ENCODE measurements around the gene REEP6. TPM values are rescaled to one million over a fixed set of nuclear protein-coding genes. Genes with fewer than 3 reads are reported as not detected.
"Not testable (repeated sequence)": the region's sequence is repeated elsewhere in the genome, so short reads cannot be mapped to it uniquely, and the experiment has no call there.

REEP6 gene
- total RNA-seq, 2 experiments from 2014 or later, result 2.2 to 2.8 TPM

DNA sequence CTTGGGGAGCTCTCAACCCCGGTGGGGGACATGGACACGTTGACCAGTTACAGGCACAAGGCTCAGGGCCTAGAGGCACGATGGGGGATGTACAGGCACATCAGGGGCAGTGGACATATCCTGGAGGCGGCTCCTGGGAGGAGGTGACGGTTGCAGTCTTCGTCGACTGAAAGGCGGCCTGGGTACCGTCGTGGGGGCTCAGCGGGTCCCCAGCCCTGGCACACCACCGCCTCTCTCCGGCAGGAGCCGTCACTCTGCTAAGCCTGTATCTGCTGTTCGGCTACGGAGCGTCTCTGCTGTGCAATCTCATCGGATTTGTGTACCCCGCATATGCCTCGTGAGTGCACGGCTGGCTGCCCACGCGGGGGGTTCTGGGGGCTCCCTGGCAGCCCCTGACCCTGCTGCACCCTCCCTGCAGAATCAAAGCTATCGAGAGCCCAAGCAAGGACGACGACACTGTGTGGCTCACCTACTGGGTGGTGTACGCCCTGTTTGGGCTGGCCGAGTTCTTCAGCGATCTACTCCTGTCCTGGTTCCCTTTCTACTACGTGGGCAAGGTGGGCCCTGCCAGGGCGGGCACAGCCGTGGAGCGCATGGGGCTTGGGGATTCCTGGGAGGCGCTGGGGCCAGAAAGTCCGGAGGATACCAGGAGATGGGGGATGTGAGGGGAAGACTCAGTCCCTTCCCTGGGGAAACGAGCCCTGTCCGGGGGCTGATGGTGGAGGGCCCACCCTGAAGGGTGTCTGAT is 4.2 kb downstream of the REEP6 start:
- POLR2A ChIA-PET, result no interaction called here
- Mint-ChIP-seq H3K4me3 (no peak overlapping the region), H3K9me3 (no peaks in the 10 kb centered on the region), H3K27me3 (peaks cover 14% of the 10 kb centered on the region), H3K4me1 (peaks cover 5% of the 10 kb centered on the region), H3K36me3 (no peaks in the 10 kb centered on the region), H3K27ac (no peak overlapping the region)
- ATAC-seq (ENCODE audit: low read depth), result no peak
- DNase-seq, result no peak

DNA sequence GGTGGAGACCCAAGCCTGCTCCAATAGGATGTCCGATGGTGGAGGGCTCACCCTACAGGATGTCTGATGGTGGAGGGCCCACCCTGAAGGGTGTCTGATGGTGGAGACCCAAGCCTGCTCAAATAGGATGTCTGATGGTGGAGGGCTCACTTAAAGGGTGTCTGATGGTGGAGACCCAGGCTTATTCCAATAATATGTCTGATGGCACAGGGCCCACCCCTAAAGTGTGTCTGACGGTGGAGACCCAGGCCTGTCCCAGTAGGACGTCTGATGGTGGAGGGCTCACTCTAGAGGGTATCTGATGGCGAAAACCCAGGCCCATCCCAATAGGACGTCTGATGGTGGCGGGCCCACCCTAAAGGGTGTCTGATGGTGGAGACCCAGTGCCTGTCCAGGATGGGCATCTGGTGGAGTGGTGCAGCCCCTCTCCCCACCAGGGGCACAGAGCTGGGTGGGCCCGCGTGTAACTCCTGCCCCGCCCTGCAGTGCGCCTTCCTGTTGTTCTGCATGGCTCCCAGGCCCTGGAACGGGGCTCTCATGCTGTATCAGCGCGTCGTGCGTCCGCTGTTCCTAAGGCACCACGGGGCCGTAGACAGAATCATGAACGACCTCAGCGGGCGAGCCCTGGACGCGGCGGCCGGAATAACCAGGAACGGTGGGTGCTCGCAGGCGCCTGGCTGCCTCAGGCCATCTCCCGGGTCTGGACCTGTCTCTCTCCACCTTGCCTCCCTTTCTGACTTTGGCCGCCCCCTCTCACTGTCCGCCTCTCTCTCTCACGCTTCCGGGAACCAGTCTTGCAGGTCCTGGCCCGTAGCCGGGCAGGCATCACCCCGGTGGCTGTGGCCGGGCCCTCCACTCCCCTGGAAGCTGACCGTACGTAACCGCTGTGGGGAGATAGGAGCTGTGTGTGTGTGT is 5.1 kb downstream of the REEP6 start:
- no peak for ATAC-seq (ENCODE audit: low read depth)
- peaks cover 12% of the 10 kb centered on the region for H3K27me3 Mint-ChIP-seq
- POLR2A ChIA-PET, result no interaction called here
- H3K4me3 Mint-ChIP-seq, result no peak overlapping the region
- no peak for DNase-seq
- H3K27ac Mint-ChIP-seq, result no peak overlapping the region
- H3K4me1 Mint-ChIP-seq, result peaks cover 3% of the 10 kb centered on the region
- H3K36me3 Mint-ChIP-seq, result no peaks in the 10 kb centered on the region
- H3K9me3 Mint-ChIP-seq, result no peaks in the 10 kb centered on the region

DNA sequence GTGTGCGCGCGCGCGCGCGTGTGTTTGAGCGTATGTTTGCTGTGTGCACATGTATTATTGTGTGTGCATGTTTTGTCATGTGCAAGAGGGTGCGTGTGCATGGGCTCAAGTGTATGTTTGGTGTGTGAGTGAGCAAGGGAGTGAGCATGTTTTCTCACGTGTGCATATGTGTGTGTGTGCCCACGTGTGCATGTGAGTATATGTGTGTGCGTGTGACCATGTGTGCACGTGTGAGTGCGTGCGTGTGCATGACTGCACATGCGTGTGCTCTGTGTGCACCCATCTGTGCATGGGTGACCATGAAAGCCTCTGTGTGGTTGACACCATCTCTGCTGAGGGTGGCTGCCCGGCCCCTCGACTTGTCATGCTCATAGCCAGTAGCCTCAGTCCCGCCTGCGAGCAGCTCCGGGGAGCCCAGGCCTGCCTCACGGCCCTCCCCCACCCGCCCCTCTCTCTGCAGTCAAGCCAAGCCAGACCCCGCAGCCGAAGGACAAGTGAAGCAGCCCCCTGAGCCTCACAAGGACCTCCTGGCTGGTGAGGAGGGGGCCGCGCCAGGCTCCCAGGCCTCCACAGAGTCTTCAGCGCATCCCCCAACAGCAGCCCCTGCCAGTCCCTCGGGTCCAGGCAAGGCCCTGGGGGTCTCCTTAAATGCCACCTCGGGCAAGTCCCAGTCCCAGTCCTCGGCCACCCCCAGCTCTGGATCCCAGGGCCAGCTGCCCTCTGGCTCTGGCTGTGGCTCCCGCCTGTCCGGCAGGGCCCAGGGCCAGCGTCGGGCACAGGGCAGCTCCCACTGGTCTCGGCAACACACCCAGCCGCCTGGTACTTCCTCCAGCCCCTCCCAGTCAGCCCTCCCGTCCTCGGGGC is 6.0 kb downstream of the REEP6 start:
- peaks cover 9% of the 10 kb centered on the region for H3K27me3 Mint-ChIP-seq
- no peaks in the 10 kb centered on the region for H3K4me1 Mint-ChIP-seq
- no peaks in the 10 kb centered on the region for H3K9me3 Mint-ChIP-seq
- POLR2A ChIA-PET, result no interaction called here
- no peak overlapping the region for H3K27ac Mint-ChIP-seq
- no peak for ATAC-seq (ENCODE audit: low read depth)
- no peak overlapping the region for H3K4me3 Mint-ChIP-seq
- DNase-seq, result no peak
- no peaks in the 10 kb centered on the region for H3K36me3 Mint-ChIP-seq

DNA sequence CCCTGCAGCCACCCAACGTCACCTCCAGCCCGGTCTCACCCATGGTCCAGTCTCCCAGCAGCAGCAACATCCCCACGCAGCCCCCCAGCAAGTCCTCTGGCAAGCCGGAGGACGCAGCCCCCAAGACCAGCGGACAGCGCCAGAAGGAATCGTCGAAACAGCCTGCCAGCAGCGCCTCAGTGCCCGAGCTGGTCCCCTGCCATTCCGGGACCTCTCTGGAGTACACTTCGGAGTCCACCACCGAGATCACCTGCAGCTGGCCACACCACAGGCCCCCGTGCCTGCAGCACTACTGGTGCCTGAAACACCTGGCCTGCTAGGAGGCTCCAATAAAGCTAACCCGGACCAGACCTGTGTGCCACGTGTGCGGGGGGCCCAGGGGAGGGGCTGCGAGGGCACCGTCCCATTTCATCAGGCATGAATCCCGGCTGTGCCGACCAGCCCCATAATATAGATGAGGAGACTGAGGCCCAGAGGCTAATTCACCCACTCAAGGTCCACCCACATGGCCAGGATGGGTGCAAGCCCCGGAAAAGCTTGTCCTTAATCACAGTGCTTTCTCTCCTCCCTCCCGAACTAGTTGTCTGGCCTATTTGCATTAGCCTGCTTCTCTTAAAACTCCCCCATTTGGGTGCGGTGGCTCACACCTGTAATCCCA is 6.7 kb downstream of the REEP6 start:
- POLR2A ChIA-PET, result no interaction called here
- Mint-ChIP-seq H3K4me1 (peaks cover 2% of the 10 kb centered on the region), H3K27ac (no peak overlapping the region), H3K4me3 (no peak overlapping the region), H3K9me3 (no peaks in the 10 kb centered on the region), H3K36me3 (no peaks in the 10 kb centered on the region), H3K27me3 (peaks cover 6% of the 10 kb centered on the region)
- ATAC-seq (ENCODE audit: low read depth) (no peak), DNase-seq (no peak)

DNA sequence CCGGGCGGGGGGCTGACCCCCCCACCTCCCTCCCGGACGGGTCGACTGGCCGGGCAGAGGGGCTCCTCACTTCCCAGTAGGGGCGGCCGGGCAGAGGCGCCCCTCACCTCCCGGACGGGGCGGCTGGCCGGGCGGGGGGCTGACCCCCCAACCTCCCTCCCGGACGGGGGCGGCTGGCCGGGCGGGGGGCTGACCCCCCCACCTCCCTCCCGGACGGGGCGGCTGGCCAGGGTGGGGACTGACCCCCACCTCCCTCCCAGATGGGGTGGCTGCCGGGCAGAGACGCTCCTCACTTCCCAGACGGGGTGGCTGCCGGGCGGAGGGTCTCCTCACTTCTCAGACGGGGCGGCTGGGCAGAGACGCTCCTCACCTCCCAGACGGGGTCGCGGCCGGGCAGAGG is 8.2 kb downstream of the REEP6 start:
- H3K9me3 Mint-ChIP-seq; H3K4me1 Mint-ChIP-seq; H3K36me3 Mint-ChIP-seq; H3K27ac Mint-ChIP-seq; POLR2A ChIA-PET; DNase-seq; ATAC-seq (ENCODE audit: low read depth); H3K4me3 Mint-ChIP-seq: not testable (repeated sequence)
- peaks cover 12% of the 10 kb centered on the region for H3K27me3 Mint-ChIP-seq

DNA sequence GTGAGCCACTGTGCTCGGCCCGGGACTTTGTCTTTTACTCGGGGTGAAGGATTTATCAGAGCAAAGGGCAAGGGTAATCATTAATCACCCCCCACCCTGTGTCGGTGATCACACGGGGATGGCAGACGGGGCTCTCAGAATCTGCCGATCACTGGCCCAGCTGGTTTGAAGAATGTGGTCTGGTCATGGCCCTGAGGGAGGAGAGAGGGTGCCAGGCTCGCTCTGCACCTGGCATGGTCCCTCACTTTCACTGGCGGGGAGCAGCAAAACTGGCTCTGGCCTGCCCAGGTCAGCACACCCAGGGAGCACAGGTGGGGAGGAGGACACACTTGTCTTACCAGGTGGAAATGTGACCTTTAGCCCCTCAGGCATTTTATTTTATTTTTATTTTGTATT is 10.2 kb downstream of the REEP6 start:
- Mint-ChIP-seq H3K4me1 (peaks cover 2% of the 10 kb centered on the region), H3K36me3 (no peaks in the 10 kb centered on the region), H3K9me3 (no peaks in the 10 kb centered on the region), H3K27me3 (peaks cover 15% of the 10 kb centered on the region), H3K27ac (no peak overlapping the region), H3K4me3 (no peak overlapping the region)
- ATAC-seq (ENCODE audit: low read depth), result no peak
- POLR2A ChIA-PET, result interaction anchor here (1.2 kb wide), 1 partner anchor 150 kb away, joined by 3 read pairs; no protein-coding TSS in a partner anchor
- DNase-seq, result no peak

DNA sequence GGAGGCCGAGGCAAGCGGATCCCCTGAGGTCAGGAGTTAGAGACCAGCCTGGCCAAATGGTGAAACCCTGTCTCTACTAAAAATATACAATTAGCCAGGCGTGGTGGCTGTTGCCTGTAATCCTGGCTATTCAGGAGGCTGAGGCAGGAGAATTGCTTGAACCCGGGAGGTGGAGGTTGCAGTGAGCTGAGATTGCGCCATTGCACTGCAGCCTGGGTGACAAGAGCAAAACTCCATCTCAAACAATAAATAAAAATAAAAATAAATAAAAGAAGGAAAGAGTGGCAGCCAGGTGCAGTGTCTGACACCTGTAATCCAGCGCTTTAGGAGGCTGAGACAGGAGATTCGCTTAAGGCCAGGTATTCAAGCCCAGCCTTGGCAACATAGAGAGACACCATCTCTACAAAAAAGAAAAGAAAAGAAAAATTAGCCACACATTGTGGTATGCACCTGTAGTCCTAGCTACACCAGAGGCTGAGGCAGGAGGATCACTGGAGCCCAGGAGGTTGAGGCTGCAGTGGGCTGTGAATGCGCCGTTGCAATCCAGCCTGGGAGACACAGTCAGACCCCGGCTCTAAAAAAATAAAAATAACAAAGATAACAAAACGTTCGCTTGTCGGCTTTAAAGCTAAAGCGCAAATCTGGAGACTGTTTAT is 11.6 kb downstream of the REEP6 start:
- Mint-ChIP-seq H3K27me3 (peaks cover 16% of the 10 kb centered on the region), H3K4me1 (peaks cover 2% of the 10 kb centered on the region), H3K9me3 (no peaks in the 10 kb centered on the region), H3K4me3 (no peak overlapping the region), H3K27ac (no peak overlapping the region), H3K36me3 (no peaks in the 10 kb centered on the region)
- ATAC-seq (ENCODE audit: low read depth) (no peak), DNase-seq (no peak)
- POLR2A ChIA-PET, result no interaction called here

DNA sequence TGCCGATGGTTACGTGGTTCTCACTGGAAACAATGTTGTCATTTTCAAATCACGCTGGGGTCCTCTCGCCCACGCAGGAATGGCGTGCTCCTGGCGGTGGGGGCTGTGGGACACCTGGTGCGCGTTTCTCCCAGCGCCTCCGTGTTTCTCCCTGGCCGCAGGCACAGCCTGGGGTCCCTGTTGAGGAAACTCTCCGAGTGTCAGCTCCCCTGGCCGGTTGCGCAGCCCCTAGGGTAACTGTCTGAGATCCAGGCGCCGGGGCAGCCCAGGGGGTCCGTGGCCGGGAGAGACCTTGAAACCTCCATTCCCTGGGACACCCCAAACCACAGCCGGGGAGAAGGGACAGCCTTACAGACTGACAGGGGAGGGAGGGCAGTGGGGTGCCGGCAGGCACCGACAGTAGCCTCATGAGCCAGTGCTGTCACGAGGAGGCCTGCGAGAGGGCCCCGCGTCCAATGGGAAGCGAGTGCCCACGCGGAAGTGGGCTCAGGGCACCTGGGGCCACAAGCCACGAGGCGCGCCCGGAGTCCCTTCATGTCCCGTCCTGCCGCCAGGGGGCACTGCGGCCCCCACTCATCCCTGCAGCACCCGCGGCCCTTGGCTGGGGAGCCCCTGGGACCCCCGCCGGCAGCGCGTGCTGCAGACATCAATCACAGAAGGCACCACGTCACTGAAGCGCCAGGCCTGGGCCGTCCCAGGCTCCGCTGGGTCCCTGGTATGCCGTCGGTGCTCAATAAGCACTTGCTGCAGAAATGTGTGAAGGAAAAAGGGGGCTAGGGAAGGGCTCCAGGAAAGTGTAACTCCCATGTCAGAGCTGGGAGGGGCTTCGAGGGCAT is 12.3 kb downstream of the REEP6 start:
- Mint-ChIP-seq H3K4me1 (peaks cover 6% of the 10 kb centered on the region), H3K4me3 (no peak overlapping the region), H3K27me3 (peaks cover 19% of the 10 kb centered on the region), H3K36me3 (no peaks in the 10 kb centered on the region), H3K27ac (no peak overlapping the region), H3K9me3 (no peaks in the 10 kb centered on the region)
- POLR2A ChIA-PET, result no interaction called here
- ATAC-seq (ENCODE audit: low read depth) (peak; percentile 51), DNase-seq (peak; percentile 83)

DNA sequence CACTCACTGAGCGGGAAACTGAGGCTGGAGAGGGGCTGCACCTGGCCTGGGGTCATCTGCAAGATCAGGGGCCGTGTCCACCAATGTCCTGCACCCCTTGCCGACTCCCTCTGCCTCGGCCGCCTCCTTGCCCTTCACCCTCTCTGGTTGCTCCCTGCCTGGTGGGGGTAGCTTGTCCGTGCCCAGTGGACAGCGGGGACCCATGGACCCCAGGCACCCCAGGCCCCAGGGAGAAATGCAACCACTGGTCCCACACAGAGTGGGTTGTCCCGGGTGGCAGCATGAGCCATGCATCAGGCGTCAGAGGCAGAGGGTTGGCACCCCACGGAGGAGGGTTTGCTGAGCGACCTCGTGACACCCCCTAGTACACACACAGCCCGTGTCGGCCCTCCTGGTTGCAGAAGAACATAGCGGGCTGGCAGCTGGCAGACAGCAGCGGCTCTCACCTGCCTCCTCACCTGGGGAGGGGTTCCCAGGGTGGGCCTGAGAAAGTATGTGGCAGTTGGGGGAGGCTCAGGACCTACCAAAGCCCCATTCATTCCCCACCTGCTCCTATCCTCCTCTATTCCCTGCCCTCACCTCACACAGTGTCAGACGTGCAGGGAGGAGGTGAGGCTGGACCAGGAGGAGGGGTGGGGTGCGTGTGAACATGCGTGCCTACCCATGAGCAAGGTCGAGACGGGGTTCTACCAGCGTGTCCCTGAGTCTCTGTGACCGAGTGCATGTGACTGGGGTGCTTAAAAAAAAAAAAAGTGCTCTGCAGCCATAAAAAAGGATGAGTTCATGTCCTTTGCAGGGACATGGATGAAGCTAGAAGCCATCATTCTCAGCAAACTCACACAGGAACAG is 13.2 kb downstream of the REEP6 start:
- Mint-ChIP-seq H3K36me3 (no peaks in the 10 kb centered on the region), H3K27ac (no peak overlapping the region), H3K27me3 (peaks cover 26% of the 10 kb centered on the region), H3K4me3 (no peak overlapping the region), H3K4me1 (peaks cover 6% of the 10 kb centered on the region), H3K9me3 (no peaks in the 10 kb centered on the region)
- POLR2A ChIA-PET, result interaction anchor here (0.9 kb wide), 1 partner anchor 13 kb away, joined by 3 read pairs; the partner anchor contains the start of gene REEP6
- ATAC-seq (ENCODE audit: low read depth), result no peak
- DNase-seq, result no peak

DNA sequence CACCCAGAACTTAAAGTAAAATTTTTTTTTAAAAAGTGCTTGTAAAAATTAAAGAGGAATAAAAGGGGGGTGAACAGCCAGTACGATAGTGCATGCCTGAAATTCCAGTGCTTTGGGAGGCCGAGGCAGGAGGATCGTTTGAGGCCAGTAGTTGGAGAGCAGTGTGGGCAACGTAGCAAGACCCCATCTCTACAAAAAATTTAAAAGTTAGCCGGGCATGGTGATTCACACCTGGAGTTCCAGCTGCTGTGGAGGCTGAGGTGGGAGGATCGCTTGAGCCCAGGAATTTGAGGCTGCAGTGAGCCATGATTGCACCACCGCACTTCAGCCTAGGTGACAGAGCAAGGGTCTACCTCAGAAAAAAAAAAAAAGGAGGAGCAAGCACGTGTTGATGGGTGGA is 14.0 kb downstream of the REEP6 start:
- no peak overlapping the region for H3K4me3 Mint-ChIP-seq
- H3K9me3 Mint-ChIP-seq, result no peaks in the 10 kb centered on the region
- no peak for DNase-seq
- no peaks in the 10 kb centered on the region for H3K36me3 Mint-ChIP-seq
- ATAC-seq (ENCODE audit: low read depth), result no peak
- POLR2A ChIA-PET, result interaction anchor here (0.6 to 0.9 kb wide), 2 partner anchors 14 to 236 kb away, joined by 3 to 4 read pairs; partner anchors contain the start of genes CIRBP and REEP6
- no peak overlapping the region for H3K27ac Mint-ChIP-seq
- peaks cover 28% of the 10 kb centered on the region for H3K27me3 Mint-ChIP-seq
- H3K4me1 Mint-ChIP-seq, result peaks cover 8% of the 10 kb centered on the region
